Right hindlimb (tissue), 1 donor: ENCODE measurements around the gene SMIM36.
"Not testable (repeated sequence)": the region's sequence is repeated elsewhere in the genome, so short reads cannot be mapped to it uniquely, and the experiment has no call there.

ENCODE experiments used
- DNase-seq: peaks from one replicate; pipeline ENCODE4 v3.0.0-alpha.2; 2018

The SMIM36 gene

DNA sequence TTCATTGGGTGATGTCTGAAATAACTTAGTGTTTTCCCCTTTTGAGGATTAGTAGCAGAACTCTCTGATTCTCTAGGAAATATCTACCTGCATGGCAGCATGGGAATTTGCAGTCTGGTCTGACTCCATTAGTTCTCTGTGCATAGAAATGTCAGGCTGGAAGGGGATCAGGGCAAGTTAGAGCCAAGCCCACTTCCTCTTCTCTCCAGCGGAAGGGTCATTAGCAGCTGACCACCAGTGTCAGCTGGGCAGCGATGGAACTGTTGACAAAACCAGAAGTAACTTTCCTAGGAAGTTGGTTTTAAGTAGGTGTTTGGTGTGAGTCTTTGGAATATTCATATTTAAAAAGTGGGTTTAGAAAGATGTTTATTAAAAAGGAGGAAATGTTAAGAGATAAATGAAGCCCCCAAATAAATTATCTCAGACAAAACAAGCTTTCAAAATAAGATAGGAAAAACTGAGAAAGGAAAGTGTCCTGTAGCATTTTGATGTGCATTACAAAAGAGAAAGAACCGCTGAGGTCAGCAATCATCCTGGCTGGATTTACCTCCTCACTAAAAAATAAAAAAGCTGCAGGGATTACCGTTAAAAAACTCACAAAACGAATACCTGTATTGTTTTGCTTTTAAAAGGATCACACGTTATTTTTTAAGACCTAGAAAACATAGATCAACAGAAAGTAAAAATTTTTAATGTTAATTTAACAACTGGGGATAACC is 57.3 kb downstream of the SMIM36 start:
- no peak for DNase-seq

DNA sequence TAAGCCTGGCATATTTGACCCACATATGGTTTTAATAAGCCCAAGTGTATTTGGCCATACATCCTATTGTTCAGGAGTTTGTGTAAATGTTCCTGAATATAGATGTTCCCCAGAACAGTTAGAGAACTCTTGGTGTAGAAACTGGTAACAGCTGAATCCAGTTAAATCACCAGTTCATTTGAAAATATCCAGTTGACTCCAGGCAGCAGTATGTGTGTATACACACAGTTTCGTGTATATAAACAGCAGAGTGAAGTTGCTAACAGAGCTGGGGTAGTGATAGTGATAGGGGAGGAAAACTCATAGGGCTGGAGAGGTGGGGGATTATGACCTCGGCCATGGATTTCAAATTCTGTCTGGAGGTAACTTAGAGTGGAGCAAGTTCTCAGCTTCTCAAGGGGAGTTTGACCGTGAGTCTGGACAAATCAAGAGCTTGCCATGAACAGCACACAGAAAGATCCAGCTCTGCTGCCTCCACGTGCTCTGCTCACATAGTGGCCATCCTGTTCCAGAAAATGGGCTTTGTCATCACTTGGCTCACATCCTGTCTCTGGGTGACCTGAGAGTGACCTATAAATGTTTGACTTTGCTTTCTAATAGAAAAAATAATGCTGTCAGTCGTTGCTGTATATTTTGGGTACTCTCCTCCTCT is 59.0 kb downstream of the SMIM36 start:
- DNase-seq, result peak; percentile 31

- no peak for DNase-seq
Measured at GRCh38 chr17:55451758-55452138, 59.5 kb downstream of the SMIM36 start.

- DNase-seq, result no peak
Measured at GRCh38 chr17:55451203-55451641, 60.0 kb downstream of the SMIM36 start.

- DNase-seq, result no peak
Measured at GRCh38 chr17:55450232-55450825, 60.9 kb downstream of the SMIM36 start.

DNA sequence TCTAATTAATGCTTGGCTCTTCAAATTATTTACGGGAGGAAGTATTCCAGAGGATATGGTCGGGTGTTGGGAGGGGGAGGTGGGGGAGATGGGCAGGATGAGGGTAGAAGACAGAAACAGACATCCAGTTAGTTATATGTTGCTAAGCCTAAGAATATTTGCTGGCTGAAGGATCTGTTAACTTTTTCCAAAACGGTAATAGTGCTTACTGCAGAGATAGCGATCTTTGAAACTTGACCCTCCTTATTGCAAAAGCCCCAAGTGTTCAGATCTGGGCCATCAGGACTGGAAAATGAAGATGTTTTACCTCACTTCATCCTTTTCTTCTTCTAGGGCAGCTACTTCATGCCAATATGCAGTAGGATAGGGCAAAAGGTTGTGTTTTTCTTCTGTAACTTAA is 62.6 kb downstream of the SMIM36 start:
- DNase-seq, result no peak

DNA sequence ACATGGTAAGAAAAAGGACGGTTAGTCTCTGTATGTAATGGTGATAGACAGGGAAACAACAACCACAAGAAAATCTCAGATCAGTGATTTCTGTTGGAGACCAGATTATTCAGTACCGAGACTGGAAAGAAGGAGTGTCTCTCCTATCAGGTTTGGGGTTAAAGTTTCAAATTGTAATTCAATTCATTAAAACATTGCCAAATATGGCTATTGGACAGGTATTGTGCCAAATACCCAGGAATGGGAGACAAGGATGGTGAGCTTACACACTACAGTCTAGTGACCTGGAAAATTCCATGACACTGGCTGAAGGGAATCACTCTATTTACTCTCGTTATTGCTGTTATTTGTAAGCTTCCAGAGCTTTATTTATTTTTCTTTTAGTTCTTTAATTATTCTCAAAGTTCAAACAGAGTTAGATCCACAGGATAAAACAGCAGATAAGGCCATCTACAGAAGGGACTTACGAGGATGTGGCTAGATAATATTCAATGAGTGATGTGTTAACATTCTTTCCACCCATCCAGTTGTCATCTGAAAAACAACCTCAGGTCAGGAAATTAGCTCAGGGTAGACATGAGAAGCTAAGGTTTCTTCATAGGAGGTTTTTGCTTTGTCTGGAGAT is 64.6 kb downstream of the SMIM36 start:
- no peak for DNase-seq

GRCh38 chr17:55446004-55446403 is 65.2 kb downstream of the SMIM36 start:
- not testable (repeated sequence) for DNase-seq

- DNase-seq, result no peak
Measured at GRCh38 chr17:55444471-55445441, 66.5 kb downstream of the SMIM36 start.

DNA sequence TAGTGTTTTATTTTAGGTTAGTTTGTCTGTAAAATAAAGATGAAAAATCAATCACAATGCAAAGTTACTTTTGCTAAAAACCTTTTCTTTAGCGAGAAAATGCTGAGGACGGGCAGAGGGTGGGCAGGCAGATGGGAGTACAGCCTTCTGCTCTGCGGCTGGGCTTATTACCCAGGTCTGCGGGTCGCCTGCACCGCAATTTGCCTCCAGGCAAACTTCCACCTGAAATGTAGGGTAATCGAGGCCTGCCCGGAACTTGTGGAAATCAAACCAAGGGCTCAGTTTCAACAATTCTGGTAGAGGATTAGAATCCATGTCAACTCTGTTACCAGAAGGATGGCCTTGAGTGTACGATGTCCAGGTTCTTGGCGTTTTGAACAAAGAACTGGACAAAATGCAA is 67.3 kb downstream of the SMIM36 start:
- DNase-seq, result no peak

DNA sequence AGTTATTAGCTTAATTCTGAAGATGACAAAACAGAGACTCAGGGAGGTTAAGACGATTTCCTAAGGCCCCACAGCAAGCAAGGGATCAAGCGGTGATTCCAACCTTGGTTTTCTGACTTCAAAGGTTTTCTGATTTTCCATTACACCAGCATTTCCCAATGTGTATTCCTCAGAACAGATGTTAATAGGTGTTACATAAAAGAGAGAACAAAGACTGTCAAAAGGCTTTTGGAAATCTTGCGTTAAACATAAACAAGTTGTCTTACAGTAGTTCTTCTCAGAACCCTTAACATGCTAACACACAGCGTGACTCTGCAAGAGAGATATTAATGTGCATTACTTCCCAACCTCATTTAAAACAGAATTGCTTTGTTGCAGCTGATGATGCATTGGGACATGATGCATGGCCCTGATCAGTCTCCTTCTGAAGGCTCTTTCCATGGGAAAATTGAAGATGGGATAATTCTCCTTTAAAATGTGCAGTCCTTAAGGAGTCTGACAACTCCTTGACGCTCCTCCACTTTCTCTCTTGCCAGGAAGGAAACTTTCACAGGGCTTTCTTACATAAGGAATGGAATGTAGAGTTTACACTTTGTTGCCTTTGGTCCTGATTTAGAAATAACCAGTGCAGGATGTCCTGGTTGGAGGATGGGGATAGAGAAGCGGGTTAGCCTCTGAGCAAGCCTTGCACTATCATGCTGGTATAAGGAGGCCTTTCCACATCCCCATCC is 68.1 kb downstream of the SMIM36 start:
- DNase-seq, result no peak

DNA sequence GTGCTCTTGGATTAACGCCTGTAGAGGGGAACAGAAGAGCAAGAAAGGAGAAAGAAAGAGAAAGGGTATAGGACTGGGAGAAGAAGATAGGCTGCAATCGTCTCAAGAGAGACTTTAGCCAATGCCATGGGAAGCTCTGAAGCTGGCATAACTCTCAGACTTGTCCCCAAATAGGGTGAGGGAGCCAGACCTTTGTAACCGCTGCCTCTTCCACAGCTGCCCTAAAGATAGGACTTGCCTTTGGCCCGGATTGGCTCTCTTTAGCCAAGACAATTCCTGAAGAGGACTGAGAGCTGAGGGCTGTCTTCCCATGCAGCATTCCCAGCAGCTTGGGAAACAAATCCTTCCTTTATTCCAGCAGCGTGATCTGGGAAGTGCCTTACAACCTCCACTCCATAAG is 68.8 kb downstream of the SMIM36 start:
- DNase-seq, result no peak

DNA sequence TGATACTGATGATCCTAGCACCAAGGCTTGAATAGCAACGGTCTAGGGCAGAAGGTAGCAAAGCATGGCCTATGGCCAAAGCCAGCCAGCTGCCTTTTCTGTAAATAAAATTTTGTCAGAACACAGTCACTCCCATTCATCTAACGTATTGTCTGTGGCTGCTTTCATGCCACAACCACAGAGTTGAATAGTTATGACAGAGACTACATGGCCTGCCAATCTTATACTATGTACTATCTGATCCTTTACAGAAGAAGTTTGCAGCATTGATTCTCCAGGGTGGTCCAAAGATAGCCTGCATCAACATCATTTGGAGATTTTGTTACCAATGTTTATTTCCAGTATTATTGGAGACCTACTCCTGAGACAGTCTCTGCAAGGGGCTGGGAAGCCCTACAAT is 69.7 kb downstream of the SMIM36 start:
- DNase-seq, result no peak

DNA sequence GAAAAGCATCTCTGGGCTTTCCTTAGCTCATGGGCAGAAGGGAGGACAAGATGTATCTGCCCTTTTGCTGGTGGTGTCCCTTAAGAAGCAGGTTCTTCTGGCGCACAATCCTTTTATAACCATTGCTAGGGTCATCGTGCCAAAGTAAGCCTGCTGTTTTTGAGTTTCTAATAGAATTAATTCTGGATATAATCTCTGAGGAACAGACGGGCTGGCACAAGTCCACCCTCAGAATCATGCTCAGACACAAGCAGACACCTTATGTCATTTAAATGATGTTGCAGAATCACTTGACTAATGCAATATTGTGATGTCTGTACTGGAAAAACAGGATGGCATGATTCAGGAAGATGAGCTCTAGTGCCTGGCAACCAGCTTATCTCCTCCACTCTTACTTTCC is 70.9 kb downstream of the SMIM36 start:
- no peak for DNase-seq

- no peak for DNase-seq
Measured at GRCh38 chr17:55437159-55437605, 74.1 kb downstream of the SMIM36 start.

DNA sequence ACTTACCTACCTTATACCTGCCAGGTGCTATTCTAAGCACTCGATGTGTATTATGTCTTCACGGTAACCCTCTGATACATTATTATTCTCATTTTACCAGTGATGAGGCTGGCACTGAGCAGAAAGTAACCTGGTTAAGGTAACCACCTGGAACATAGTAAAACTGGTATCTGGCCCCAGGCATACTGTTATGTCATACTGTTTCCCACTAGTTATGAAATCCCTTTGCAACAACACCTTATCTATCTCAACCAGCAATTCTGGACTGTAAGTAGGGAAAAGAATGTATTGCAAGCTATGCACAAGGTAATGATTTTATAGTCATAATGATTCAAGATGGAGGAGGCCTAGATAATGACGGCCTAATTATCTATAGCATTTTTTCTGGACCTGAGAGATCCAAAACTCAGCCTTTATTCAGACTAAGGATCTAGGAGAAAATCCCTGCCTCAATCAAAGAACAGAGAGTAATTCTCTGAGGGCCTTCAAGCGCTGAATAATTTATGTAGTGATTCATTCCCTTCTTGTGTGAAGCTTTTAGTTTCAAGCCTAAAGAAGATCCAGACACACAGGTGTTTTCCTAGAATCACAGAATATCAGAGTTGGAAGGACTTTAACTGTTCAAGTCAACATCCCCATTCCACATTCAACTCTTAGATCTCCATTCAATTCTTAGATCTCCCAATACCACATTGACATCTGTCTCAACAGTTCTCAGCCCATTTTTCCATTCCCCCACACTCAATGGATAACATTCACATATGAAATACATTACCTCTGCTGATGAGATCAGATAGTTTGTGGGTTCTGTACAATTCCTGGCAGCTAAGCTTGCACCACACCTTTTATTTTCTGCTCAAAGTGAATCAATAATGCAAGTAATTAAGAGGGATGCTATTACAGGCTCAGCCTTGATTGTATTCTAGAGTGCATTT is 74.8 kb downstream of the SMIM36 start:
- DNase-seq, result no peak

DNA sequence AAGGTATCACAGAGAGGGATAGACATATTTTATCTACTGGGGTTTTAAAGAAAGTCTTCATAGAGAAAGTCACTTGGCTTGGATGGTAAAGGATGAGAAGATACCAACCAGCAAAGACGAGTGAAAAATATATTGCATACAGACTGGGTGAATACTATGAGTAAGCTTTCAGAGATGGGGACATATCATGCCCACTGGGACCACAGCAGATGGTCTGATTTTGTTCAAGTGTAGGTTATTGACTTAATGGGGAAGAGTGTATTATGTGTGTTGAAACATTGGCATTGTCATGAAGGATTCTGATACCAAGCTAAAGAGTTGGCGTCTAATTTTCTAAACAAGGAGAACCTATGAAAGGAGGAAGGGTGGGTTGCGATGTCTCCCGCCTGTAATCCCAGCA is 75.8 kb downstream of the SMIM36 start:
- no peak for DNase-seq

DNA sequence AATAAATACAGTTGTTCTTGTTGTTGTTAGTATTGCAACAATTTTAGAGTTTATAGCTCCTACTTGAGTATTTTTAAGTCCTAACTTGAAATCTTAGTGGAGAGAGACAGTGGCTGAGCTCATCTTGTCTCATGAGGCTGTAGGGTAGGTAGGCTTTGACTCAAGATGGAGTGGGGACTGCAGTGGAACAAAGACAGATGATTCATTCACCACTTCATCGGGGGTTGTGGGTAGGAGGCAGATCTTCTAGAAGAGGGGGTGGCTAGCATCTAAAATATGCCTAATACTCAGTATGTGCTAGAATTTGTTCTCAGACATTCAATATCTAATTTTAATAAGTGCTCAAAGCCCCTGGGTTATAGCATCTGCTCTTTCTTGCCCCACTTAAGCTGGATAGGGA is 76.5 kb downstream of the SMIM36 start:
- DNase-seq, result no peak

DNA sequence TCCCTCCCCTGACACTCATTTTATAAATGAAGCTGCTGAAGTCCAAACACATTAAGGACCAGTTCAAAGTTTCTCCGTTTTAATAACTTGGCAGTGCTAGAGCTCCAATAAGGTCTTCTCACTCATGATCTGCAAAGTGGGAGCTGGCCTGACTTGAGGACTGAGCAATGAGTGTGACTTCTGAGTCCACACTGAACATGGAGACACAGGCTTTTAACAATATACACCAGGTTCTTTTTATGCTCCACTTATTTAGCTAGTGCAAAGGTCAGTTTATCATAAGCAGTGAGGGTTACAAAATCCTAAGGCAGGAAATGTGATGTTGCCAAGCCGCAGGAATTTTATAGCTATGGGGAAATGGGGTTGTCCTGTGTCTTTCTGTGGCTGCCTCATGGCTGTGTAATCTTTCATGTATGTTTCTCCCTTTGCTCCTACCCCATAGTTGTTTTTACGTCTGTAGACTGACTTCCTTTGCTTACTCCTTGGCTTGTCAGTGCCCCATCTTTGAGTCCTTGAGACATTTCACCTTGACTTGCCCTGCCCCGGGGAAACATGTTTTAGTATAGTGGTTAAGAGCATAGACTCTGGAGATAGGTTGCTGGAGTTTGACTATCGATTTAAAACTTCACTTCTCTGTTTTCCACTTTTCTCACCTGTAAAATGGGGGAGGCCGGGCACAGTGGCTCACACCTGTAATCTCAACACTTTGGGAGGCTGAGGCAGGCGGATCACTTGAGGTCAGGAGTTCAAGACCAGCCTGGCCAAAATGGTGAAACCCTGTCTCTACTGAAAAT is 77.4 kb downstream of the SMIM36 start:
- DNase-seq, result no peak
